HG02852 (cell line): Measurements from ENCODE around the gene IL12RB1.
"Not testable (repeated sequence)": the region's sequence is repeated elsewhere in the genome, so short reads cannot be mapped to it uniquely, and the experiment has no call there.

Experiments
- ATAC-seq: cut with Tn5 transposase; IDR thresholded peaks from one replicate; pipeline ENCODE4 v1.9.1; 2021; ENCODE audit warnings: mild to moderate bottlenecking, moderate library complexity; ENCODE audit not compliant: unreplicated experiment

The IL12RB1 gene

GRCh38 chr19:18051887-18052286 is 34.8 kb downstream of the IL12RB1 start:
- ATAC-seq, result no peak

GRCh38 chr19:18049385-18049784 is 37.3 kb downstream of the IL12RB1 start:
- no peak for ATAC-seq

- ATAC-seq, result no peak
Observed at GRCh38 chr19:18046059-18046718, 40.5 kb downstream of the IL12RB1 start.

- ATAC-seq, result no peak
Observed at GRCh38 chr19:18045307-18046050, 41.3 kb downstream of the IL12RB1 start.

GRCh38 chr19:18044825-18045304 is 41.9 kb downstream of the IL12RB1 start:
- peak; percentile 93 for ATAC-seq

- ATAC-seq, result no peak
Observed at GRCh38 chr19:18043676-18044075, 43.1 kb downstream of the IL12RB1 start.

GRCh38 chr19:18041054-18041453 is 45.7 kb downstream of the IL12RB1 start:
- no peak for ATAC-seq

- ATAC-seq, result not testable (repeated sequence)
Observed at GRCh38 chr19:18032102-18032501, 54.6 kb downstream of the IL12RB1 start.

- ATAC-seq, result not testable (repeated sequence)
Observed at GRCh38 chr19:18031401-18031800, 55.3 kb downstream of the IL12RB1 start.

GRCh38 chr19:18029617-18030338 is 57.0 kb downstream of the IL12RB1 start:
- ATAC-seq, result no peak

GRCh38 chr19:18027151-18027550 is 59.6 kb downstream of the IL12RB1 start:
- ATAC-seq, result no peak

GRCh38 chr19:18023622-18024251 is 63.0 kb downstream of the IL12RB1 start:
- ATAC-seq, result no peak

- ATAC-seq, result no peak
Observed at GRCh38 chr19:18021121-18021755, 65.5 kb downstream of the IL12RB1 start.

GRCh38 chr19:18020212-18021085 is 66.3 kb downstream of the IL12RB1 start:
- no peak for ATAC-seq

- ATAC-seq, result no peak
Observed at GRCh38 chr19:18017275-18018083, 69.3 kb downstream of the IL12RB1 start.

GRCh38 chr19:18016209-18016910 is 70.4 kb downstream of the IL12RB1 start:
- ATAC-seq, result no peak

GRCh38 chr19:18014197-18014596 is 72.5 kb downstream of the IL12RB1 start:
- no peak for ATAC-seq
